Activated CD8-positive, alpha-beta memory T cell treated with anti-CD3 and anti-CD28 coated beads for 4 hours (primary cell): ENCODE data around the gene SNAI1.
"Not testable (repeated sequence)": the region's sequence is repeated elsewhere in the genome, so short reads cannot be mapped to it uniquely, and the experiment has no call there.

ENCODE experiments used
- DNase-seq, 2 donors: peaks; one replicate each; pipeline ENCODE4 v3.0.0-alpha.2; 2020; ENCODE audit warnings: low read depth in 2 of 2

The SNAI1 gene

DNA sequence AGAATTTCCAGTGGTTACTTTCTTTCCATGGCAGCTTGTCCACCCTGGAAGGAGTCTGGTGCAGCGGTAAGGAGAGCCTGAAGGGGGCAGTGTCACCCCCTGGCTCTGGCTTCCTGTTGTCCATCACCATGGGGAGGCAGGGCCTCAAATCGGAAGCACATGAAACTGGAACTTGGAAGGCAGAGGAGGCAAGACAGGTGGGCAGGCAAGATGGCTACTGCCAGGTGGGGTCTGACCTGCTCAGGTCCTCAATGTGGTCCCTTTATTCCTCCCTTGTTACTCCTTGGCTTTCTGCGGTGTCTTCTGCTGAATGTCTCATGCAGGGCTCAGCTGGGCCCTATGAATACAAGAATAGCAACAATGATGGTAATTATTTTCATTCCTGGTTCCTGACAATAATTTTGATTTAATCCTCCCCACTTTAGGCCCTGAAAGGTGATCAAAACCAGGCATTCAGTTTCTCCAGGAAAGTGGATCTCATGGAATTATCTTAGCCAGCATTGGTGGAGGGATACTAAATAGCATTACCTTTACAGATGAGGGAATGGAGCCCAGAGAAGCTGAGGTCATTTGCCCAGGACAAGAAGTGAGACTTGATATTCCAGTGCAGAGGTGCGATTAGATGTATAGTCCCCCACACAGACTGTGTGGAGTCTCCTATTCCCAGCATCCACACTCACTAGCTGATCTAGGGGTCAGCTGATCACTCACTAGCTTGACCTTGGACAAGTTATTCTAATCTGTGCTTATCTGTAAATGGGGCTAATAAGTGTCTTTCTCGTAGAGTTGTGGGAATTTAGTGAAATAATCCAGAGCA is 17.6 kb upstream of the SNAI1 start:
- no peak for DNase-seq

DNA sequence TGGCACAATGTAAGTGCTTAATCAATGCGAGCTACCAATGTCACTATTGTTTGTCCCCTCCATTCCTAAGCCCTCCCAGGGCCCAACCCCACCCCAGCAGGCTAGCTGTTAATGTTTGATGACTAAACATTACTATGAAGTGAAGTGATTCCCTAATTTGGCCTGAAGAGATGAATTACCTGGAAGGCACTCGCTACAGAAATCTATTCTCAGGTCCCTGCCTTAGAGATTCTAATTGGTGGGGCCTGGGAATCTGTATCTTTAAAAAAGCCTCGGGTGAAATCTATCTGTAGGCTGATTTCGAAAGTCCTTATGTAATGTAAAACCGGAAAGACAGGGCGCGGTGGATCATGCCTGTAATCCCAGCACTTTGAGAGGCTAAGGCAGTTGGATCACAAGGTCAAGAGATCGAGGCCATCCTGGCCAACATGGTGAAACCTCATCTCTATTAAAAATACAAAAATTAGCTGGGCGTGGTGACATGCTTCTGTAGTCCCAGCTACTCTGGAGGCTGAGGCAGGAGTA is 16.9 kb upstream of the SNAI1 start:
- DNase-seq = no peak

DNA sequence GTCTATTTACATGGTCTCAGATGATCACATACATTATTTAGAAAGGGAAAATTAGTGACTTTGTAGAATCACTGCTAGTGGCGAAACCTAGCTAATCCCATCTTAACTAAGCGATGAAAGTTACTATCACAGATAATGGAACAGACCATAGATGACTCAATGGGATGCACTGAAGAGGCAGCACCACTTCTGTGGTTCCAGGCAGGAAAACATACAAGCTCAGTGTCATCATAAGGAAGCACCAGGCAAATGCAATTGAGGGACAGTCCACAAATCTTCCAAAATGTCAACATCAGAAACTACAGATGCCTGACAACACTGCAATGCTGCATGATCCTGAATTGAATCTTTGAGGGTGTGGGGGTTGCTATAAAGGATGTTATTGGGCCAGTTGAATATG is 15.9 kb upstream of the SNAI1 start:
- no peak for DNase-seq

DNA sequence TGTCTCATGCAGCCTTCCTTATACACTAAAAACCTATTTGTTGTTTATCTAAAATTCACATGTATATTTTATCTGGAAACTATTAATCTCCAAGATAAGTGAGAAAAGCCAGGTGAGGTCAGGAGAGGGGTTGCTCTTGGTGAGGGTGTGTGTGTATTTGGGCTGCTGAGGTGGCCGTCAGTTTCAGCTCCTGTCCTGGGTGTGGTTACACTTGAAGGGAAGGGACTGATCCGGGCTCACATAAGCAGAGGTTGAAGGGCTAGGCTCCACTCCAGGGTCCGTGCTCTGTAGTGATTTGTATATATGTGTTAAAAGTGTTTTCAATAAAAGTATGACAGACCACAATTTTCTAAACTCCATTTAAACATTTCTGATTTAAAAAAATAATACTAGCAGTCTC is 13.5 kb upstream of the SNAI1 start:
- no peak for DNase-seq

DNA sequence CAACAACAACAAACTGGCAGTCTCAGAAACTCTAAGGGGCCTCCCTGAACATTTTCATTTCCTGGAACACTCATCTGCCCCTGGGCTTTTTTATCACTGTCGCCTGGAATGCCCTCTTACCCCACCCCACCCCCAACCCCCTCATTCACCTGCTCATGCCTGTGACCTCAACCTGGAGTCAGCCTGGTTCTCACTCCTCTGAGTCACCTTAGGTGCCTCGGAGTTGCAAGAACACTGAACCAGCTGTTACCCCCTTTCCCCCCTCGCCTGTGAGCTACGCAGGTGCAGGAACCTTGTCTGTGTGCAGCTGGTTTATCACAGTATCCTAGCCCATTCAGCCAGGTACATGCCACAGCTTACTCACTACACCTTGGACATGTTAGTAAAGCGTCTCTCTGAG is 12.8 kb upstream of the SNAI1 start:
- no peak for DNase-seq

DNA sequence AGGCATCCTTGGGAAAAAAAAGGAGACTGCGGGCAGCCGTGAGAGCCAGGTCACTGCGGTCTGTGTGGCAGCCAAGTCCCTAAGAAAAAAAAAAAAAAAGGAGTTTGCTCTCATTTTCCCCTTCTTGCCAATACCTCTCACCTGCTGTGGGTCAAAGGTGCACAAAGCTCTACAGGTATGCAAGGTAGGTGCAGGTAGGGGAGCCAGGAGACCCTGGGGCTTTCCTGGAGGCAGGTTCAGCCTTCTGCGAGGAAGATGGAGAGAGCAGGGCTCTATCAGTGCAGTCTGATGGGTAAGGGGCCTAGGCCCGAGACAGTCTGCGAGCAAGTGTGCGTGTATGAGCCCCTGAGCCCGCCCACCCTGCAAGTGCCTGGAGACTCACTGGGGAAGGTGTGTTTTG is 12.3 kb upstream of the SNAI1 start:
- DNase-seq = no peak

DNA sequence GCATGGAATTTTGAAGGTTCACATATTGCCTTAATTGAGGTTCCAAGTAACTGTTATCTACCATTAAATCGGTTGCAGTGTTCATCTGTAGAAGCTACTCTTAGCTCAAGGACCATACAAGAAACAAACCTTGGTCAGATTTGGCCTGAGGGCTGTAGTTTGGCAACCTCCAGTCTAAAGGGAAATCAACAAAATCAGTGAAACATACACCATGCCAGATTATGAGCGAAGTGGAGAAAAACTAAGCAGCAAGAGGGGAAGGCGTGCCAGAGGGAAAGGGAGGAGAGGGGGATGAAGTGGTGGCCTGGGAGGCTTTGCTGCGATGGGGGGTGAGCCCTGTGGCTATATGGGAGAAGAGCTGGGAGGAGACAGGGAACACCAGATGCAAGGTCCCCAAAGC is 8.8 kb upstream of the SNAI1 start:
- no peak for DNase-seq

DNA sequence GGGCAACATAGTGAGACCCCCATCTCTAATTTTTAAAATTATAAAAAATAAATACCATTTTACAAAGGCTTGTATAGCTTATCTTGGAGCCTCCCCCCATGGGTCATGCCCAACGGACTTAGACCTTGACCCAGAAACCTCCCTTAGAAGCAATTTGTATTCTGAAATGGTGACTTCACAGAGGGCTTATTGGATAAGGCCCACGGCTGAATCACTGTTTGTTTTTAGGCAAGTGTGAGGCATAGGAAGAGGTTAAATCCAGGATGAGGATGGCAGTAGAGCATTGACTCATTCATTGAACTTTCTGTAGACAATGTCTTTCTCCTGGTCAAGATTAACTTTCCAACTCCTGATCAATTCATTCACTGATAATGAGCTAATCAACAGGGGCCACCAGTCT is 6.2 kb upstream of the SNAI1 start:
- no peak for DNase-seq

DNA sequence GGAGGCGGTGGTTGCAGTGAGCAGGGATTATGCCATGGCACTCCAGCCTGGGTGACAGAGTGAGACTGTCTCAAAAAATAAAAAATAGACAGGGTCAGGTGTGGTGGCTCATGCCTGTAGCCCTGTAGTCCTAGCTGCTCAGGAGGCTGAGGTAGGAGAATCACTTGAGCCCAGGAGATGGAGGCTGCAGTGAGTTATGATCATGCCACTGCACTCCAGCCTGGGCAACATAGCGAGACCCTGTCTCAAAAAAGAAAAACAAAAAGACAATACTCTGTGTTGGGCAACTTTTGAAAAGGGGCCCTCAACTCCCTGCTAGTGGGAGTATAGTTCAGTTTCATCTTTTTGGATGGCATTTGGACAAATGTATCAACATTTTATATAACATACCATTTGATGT is 5.0 kb upstream of the SNAI1 start:
- DNase-seq = not testable (repeated sequence)

DNA sequence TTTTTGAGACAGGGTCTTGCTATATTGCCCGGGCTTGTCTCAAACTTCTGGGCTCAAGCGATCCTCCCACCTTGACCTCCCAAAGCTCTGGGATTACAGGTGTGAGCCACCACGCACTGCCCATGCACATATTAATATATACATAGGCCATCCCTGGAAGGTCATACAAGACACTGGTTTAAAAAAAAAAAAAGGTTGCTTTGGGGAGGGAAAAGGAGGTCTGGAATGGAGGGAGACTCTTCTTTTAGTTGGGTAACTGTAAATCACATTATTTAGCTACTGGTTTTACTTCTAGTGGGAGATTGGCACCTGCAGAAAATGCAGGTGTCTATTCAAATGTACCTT is 4.1 kb upstream of the SNAI1 start:
- no peak for DNase-seq

DNA sequence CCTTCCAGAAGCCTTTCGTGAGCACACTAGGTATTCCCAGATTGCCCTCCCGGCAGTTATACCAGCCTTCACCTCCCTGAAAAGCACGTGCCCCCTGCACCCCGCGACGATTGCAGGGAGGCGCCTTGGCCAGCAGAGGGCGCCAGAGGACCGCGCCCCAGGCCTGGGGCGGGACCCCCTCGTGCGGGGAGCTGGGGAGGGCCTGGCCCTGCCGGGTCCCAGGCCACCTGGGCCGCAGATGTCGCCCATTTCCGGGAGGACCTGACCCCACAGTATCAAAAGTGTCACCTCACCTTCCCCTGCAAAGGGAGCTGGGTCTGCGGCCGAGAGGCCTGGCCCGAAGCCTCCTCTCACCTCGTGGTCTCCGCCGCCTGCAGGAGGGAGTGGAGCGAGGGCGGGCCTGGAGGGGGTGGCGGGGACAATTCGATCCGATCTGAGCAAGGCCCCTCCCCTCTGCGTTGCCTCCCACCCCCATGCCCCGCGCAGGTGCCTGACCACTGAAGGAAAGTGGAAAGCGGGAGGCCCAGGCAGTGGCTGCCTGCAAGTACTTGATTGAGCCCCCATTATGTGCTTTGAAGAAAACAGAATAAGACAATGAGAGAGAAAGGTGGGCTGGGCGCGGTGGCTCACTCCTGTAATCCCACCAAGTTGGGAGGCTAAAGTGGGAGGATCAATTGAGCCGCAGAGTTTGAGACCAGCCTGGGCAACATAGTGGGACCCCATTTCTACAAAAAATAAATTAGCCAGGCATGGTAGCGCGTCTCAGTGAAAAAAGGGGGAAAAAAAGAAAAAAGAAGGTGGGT is 3.5 kb upstream of the SNAI1 start:
- peak; percentile 41 to 43 for DNase-seq

DNA sequence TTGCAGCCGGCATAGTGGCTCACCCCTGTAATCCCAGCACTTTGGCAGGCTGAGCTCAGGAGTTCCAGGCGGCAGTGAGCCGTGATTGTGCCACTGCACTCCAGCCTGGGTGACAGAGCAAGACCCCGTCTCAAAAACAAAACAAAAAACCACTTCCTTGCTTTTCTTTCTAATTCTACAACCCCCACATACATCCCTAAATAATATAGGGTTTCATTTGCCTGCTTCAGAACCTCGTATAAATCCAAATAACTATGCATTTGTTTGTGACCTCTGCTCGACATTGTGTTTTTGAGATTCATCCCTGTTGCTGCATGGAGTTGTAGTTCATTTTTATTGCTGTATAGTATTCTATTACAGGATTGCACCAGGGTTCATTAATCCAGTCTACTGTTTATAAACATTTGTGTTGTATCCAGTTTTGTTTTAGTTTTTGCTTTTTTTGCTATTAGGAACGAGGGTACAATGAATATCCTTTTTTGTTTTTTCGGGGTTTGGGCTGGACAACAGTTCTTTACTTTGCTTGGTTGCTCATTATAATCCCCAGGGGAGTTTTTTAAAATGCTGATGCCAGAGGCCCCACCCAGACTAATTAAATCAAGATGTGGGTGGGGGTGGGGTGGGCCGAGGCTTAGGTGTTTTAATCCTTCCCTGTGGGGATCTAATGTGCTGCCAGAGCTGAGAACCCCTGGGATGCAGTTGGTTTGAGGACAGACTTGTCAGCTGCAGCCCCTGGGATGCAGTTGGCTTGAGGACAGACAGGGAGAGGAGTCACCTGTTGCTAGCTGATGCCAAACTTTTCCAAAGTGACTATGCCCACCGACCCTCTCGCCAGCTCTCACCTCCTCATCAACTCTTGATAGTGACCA is 2.4 kb upstream of the SNAI1 start:
- DNase-seq = no peak

DNA sequence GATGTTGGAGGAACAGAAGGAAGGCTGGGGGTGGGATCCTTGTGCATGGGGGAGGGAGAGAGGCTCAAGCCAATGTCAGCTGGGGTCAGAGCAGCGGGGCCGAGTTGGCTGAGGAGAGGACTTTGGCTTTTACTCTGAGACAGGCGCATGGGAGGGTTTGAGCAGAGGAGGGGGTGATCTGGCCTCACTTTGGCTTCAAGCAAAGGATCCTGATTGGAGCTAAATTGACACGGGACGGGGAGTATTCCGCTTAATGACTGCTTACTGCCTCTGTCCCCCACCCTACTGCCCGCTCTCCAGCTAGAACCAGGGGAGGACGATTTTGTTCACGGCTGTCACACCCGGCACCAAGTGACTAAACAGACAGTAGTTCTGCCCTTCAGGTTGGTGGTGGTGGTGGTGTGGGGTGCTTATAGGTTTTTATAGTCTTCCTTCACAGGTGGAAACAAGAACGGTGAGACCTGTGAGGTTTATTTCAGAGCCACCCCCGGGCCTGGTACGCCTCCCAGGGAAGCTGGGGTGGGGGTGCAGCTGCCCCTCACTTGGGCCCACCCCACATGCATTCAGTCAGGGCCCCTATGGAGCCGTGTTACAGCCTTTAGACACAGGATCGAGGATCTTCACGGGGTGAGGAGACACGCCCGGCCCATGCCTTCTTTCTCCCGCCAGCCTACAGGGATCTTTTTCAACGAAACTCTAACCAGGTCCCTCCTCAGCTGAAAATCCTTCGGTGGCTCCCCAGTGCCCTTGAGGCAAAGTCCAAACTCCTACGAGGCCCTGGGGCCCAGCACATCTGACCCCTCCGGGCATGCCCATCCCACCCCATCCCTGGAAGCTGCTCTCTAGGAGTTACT is 1.3 kb upstream of the SNAI1 start:
- no peak for DNase-seq

DNA sequence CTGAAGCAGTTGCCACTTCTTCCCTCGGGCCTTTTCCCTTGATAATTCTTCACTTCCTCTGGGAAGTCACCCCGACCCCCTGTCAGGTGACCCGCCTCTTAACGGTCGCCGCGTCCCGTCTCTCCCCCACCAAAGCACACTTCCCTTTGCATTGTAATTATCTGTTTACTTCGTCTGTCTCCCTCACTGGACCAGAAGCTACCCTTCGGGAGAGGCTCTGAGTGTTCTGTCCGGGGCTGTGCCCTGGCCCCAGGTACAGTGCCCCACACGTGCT is 771 bp upstream of the SNAI1 start:
- DNase-seq = no peak

DNA sequence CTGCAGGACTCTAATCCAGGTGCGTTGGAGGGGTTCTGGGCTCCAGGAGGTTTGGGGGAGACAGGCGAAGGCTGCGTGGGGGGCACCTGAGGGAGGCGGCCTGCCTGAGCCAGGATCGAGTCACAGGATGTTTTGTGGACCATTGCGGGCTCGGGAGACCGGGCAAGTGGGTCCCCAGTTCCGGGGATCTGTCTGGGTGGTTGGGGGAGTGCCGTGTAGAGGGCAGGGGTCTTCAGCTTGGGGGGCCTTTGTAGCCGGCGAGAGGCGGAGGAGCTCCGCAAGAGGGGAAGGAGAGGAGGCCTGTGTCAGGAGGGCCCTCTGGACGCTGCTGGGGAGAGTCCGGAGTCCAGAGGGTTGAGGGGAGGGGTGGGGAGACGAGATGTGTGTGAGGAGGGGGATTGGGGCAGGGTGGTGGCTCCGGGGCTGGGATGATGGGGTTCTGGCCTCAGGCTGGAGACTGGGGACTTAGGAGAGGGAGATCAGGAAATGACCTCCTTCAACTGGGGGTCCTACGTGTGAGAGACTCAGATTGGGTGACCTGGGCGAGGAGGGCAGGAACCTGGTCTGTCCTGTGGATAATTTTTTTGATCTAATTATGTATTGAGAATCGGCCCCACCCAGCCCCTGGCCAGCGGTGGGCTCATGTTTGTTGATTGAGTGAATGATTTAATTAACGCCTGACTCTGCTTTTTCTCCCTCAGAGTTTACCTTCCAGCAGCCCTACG is 505 bp downstream of the SNAI1 start:
- DNase-seq = peak in 1 of 2 donors; percentile 11

DNA sequence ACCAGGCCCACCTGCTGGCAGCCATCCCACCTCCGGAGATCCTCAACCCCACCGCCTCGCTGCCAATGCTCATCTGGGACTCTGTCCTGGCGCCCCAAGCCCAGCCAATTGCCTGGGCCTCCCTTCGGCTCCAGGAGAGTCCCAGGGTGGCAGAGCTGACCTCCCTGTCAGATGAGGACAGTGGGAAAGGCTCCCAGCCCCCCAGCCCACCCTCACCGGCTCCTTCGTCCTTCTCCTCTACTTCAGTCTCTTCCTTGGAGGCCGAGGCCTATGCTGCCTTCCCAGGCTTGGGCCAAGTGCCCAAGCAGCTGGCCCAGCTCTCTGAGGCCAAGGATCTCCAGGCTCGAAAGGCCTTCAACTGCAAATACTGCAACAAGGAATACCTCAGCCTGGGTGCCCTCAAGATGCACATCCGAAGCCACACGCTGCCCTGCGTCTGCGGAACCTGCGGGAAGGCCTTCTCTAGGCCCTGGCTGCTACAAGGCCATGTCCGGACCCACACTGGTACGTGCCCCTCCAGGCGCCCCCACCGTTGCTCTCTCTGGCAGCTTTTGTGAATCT is 1.1 kb downstream of the SNAI1 start:
- DNase-seq = no peak

DNA sequence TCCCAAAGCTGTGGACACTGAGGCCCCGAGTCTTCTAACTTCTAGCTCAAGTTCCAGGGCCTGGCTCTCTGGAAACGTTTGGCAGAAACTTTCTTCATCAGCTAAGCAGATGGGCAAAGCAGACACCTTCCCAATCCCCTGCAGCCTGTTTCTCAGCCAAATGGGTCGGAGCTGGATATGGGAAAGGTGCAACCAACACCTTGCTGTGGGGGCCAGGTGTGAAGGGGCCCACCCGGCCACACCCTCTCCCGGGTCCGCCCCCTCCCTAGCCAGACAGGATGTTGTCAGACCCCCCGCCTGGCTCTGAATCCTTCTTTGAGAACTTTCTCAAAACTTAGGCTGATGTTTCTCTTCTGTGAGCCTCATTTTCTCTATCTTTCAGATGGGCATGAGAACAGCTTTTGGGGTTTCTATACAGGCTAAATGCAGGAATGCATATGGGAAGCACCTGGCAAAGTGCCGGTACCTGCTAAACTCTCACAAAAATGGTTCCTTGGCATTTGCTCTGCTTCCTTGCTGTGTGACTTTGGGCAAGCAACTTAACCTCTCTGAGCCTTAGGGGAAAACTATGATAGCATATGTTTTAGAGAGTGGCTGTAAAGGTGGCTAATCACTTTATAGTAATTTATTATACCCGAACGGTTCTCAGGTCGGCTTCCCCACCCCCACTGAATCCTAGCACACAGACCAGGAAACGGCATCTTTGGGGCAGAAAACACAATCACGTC is 1.8 kb downstream of the SNAI1 start:
- no peak for DNase-seq

DNA sequence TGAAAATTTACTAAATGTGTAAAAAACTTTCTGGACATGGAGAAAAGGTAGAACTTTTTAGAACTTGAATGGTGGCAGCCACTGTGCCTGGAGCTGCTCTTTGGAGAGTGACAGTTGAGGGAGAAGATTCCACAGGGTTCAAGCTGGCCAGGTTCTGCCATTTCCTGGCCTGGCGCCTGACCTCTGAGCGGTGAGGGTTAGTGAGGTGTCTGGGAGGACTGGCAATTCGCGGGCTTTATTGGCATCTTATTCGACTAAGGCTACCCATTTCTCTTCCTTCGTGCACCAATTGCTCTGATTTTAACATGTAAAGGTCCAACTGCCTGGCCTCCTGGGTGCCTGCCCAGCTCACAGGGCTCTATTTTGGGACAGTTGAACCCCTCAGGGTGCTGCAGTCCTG is 2.4 kb downstream of the SNAI1 start:
- no peak for DNase-seq

DNA sequence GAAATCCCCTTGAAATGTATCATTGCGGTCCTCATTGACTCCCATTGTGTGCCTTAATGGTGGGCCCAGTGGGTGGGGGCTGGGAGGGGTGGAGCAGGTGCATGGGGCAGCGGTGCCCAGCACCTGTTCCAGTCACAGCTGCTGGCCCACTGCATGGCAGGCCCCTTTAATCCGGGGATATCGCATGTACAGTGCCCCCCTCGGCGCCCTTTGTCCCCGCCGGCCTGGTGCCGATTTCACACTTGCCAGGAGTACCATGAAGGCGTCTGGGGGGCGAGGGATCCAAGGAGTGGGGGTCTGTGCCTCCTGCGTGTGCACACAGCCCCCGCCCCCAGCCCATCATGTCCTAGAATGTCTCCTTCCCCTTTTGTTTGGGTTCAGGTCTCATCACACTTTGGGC is 2.8 kb downstream of the SNAI1 start:
- no peak for DNase-seq

DNA sequence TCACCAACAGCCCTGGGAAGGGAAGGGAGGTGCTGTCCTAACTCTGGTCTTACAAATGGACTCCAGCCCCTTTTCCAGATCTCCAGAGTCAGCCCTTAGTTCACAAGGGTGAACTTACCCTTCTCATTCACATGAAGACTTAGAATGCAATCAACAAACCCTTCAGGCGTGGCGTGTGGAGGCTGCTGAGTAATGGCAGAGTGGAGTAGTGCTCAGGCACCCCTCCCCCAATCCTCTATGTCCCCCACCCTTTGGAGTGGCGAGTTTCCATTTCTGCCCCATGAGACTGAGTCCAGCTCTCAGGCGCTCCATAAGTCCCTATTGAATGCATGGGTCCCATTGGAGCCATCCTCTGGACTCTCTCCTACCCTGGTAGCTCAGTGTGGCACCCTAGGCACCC is 3.3 kb downstream of the SNAI1 start:
- DNase-seq = no peak
